HT-29 (cell line): ENCODE measurements around the gene UIMC1. TPM values are rescaled to one million over a fixed set of nuclear protein-coding genes. Genes with fewer than 3 reads are reported as not detected.
"Not testable (repeated sequence)": the region's sequence is repeated elsewhere in the genome, so short reads cannot be mapped to it uniquely, and the experiment has no call there.

Source experiments
- DNase-seq: peaks from one replicate; pipeline ENCODE4 v3.0.0-alpha.2; 2015; ENCODE audit warnings: low spot score
- total RNA-seq: library from RNA; depleted of rRNA; stranded (reverse); fragments of >200 nt; shearing (Covaris generic); gene quantifications from 2 replicates; pipeline ENCODE4 v1.2.3, GENCODE V29; 2014; rRNA removed

UIMC1 gene
- 21.0 and 24.1 TPM in 2 replicates for total RNA-seq

GRCh38 chr5:177006265-177006972, at the start of gene UIMC1:
UIMC1 (minus strand) TSS chr5:177006779; CDS start chr5:176982615, 24,164 bp downstream.
- DNase-seq, result peak; percentile 90

- no peak for DNase-seq
These were observed 42.7 kb upstream of the UIMC1 start for GRCh38 chr5:177049285-177049684.

- not testable (repeated sequence) for DNase-seq
These were observed 42.0 kb upstream of the UIMC1 start for GRCh38 chr5:177048531-177048930.

- no peak for DNase-seq
These were observed 39.1 kb upstream of the UIMC1 start for GRCh38 chr5:177045631-177046030.

- no peak for DNase-seq
These were observed 38.1 kb upstream of the UIMC1 start for GRCh38 chr5:177044641-177045040.

- DNase-seq, result no peak
These were observed 37.4 kb upstream of the UIMC1 start for GRCh38 chr5:177043958-177044357.

- no peak for DNase-seq
These were observed 36.5 kb upstream of the UIMC1 start for GRCh38 chr5:177043114-177043513.

GRCh38 chr5:177041936-177042335, 35.4 kb upstream of the UIMC1 start:
- no peak for DNase-seq

GRCh38 chr5:177040814-177041420, 34.3 kb upstream of the UIMC1 start:
- no peak for DNase-seq

- DNase-seq, result no peak
These were observed 30.3 kb upstream of the UIMC1 start for GRCh38 chr5:177036921-177037320.

- no peak for DNase-seq
These were observed 29.9 kb upstream of the UIMC1 start for GRCh38 chr5:177036443-177036842.

GRCh38 chr5:177035976-177036375, 29.4 kb upstream of the UIMC1 start:
- DNase-seq, result no peak

GRCh38 chr5:177029498-177029897, 22.9 kb upstream of the UIMC1 start:
- DNase-seq, result no peak

- no peak for DNase-seq
These were observed 21.1 kb upstream of the UIMC1 start for GRCh38 chr5:177027665-177028064.

- no peak for DNase-seq
These were observed 18.6 kb upstream of the UIMC1 start for GRCh38 chr5:177025101-177025601.

- DNase-seq, result no peak
These were observed 18.0 kb upstream of the UIMC1 start for GRCh38 chr5:177024559-177024958.

GRCh38 chr5:177023303-177023664, 16.7 kb upstream of the UIMC1 start:
- peak; percentile 38 for DNase-seq

- DNase-seq, result peak; percentile 93
These were observed 16.1 kb upstream of the UIMC1 start, which contains the start of gene ZNF346 for GRCh38 chr5:177022386-177023302. ZNF346 (plus strand) TSS chr5:177022696; CDS start chr5:177022739, 43 bp downstream.

GRCh38 chr5:177020033-177020432, 13.5 kb upstream of the UIMC1 start:
- no peak for DNase-seq

- DNase-seq, result no peak
These were observed 11.8 kb upstream of the UIMC1 start for GRCh38 chr5:177018341-177018740.

- DNase-seq, result no peak
These were observed 8.6 kb upstream of the UIMC1 start for GRCh38 chr5:177015156-177015555.

GRCh38 chr5:177010153-177010552, 3.6 kb upstream of the UIMC1 start:
- no peak for DNase-seq
